Keratinocyte (primary cell): ENCODE data around the gene ANKRD44. TPM values are rescaled to one million over a fixed set of nuclear protein-coding genes. Genes with fewer than 3 reads are reported as not detected.

Experiments used
- DNase-seq: peaks from one replicate; pipeline ENCODE4 v3.0.0-alpha.2; 2011; ENCODE audit warnings: low read depth, missing footprints, low spot score
- FAIRE-seq: peaks from 2 replicates; lab custom pipeline; 2011; peaks lifted over from hg19 to GRCh38; lab: Jason Lieb, UNC
- H2AFZ ChIP-seq: 2 replicates; pipeline ENCODE4 v1.6.0; 2012; ENCODE audit warnings: low read length, control low read depth, inconsistent platforms; ENCODE audit not compliant: control insufficient read depth
- H3K27ac ChIP-seq: 2 replicates; pipeline ENCODE4 v1.5.1; 2011; ENCODE audit warnings: low read length; ENCODE audit not compliant: control insufficient read depth, insufficient read depth
- H3K27me3 ChIP-seq: 3 replicates; pipeline ENCODE4 v1.6.0; 2011; ENCODE audit warnings: low read length; ENCODE audit not compliant: control insufficient read depth, insufficient read depth; ENCODE audit errors: extremely low read depth
- H3K36me3 ChIP-seq, 2 experiments: 2 replicates in 1 of 2; 3 replicates in 1 of 2; pipeline ENCODE4 v1.5.1; 2011; ENCODE audit warnings: low read length in 2 of 2, mild to moderate bottlenecking in 1 of 2; ENCODE audit not compliant: control insufficient read depth in 2 of 2, insufficient read depth in 2 of 2; ENCODE audit errors: extremely low read depth in 1 of 2
- H3K4me1 ChIP-seq: 3 replicates; pipeline ENCODE4 v1.5.1; 2011; ENCODE audit warnings: low read length; ENCODE audit not compliant: control insufficient read depth, insufficient read depth; ENCODE audit errors: extremely low read depth
- H3K4me2 ChIP-seq: 3 replicates; pipeline ENCODE4 v1.6.0; 2011; ENCODE audit warnings: low read depth, low read length; ENCODE audit not compliant: control insufficient read depth, insufficient read depth; ENCODE audit errors: extremely low read depth
- H3K4me3 ChIP-seq, 3 experiments: fragments of 200-600 bp in 1 of 3; sonication (generic) in 1 of 3; 2 replicates in 2 of 3; 3 replicates in 1 of 3; pipeline ENCODE4 v1.5.1; 2011 to 2016; ENCODE audit warnings: low read length in 3 of 3, mild to moderate bottlenecking in 3 of 3, control low read depth in 2 of 3, inconsistent platforms in 1 of 3, low read depth in 1 of 3, mixed read lengths in 1 of 3, mixed run types in 1 of 3, moderate library complexity in 1 of 3; ENCODE audit not compliant: control insufficient read depth in 2 of 3, insufficient read depth in 2 of 3; ENCODE audit errors: extremely low read depth in 1 of 3
- H3K79me2 ChIP-seq: 2 replicates; pipeline ENCODE4 v1.6.0; 2012; ENCODE audit warnings: low read length; ENCODE audit not compliant: control insufficient read depth, insufficient read depth
- H3K9ac ChIP-seq: 3 replicates; pipeline ENCODE4 v1.6.0; 2011; ENCODE audit warnings: low read length; ENCODE audit not compliant: control insufficient read depth, insufficient read depth; ENCODE audit errors: extremely low read depth
- H3K9me1 ChIP-seq: 3 replicates; pipeline ENCODE4 v1.6.0; 2011; ENCODE audit warnings: low read length; ENCODE audit not compliant: control insufficient read depth, insufficient read depth; ENCODE audit errors: extremely low read depth
- H3K9me3 ChIP-seq: 2 replicates; pipeline ENCODE4 v1.5.1; 2012; ENCODE audit warnings: low read depth, low read length; ENCODE audit not compliant: control insufficient read depth
- H4K20me1 ChIP-seq: 3 replicates; pipeline ENCODE4 v1.6.0; 2011; ENCODE audit warnings: low read length; ENCODE audit not compliant: control insufficient read depth, insufficient read depth; ENCODE audit errors: extremely low read depth
- EZH2 ChIP-seq: IDR thresholded peaks from one replicate; pipeline ENCODE4 v1.6.1; 2012; ENCODE audit warnings: inconsistent platforms, mild to moderate bottlenecking, low read length, moderate library complexity
- dilution Hi-C: fragments of 300-500 bp; cut with MboI; formaldehyde crosslinking; loops from one replicate; pipeline ENCODE4 v1.7.0; 2020; ENCODE audit warnings: low sequenced_read_pairs; ENCODE audit not compliant: extremely low pct_ligation_motif_present
- polyA plus RNA-seq, 5 experiments: library from polyadenylated mRNA; depleted of rRNA in 3 of 5; stranded (reverse) in 3 of 5; stranded (forward) in 1 of 5; unstranded in 1 of 5; fragments of >200 nt; gene quantifications; 1 replicate in 1 of 5; 2 replicates in 3 of 5; 3 replicates in 1 of 5; pipeline versions ENCODE4 v1.2.1 to v1.2.3, GENCODE V29; 2011 to 2012; ENCODE audit warnings: missing spikeins in 2 of 5, low read depth in 1 of 5, low replicate concordance in 1 of 5
- TF ChIP-seq, protein P1 (sequence below), 3 experiments: IDR thresholded peaks in 1 of 3; conservative IDR thresholded peaks in 1 of 3; optimal IDR thresholded peaks in 1 of 3; 2 replicates in 2 of 3; 3 replicates in 1 of 3; pipeline versions ENCODE3 to v1.5.1; 2011; ENCODE audit warnings: low read length in 3 of 3, mild to moderate bottlenecking in 3 of 3, moderate library complexity in 2 of 3, control low read depth in 1 of 3, inconsistent platforms in 1 of 3; ENCODE audit not compliant: insufficient read depth in 2 of 3; ENCODE audit errors: extremely low read depth in 1 of 3

The ANKRD44 gene
- polyA plus RNA-seq, 1 donor (not counting 4 experiments of a cell fraction or from before 2014, with no cell fraction given), result 0.35 TPM

DNA sequence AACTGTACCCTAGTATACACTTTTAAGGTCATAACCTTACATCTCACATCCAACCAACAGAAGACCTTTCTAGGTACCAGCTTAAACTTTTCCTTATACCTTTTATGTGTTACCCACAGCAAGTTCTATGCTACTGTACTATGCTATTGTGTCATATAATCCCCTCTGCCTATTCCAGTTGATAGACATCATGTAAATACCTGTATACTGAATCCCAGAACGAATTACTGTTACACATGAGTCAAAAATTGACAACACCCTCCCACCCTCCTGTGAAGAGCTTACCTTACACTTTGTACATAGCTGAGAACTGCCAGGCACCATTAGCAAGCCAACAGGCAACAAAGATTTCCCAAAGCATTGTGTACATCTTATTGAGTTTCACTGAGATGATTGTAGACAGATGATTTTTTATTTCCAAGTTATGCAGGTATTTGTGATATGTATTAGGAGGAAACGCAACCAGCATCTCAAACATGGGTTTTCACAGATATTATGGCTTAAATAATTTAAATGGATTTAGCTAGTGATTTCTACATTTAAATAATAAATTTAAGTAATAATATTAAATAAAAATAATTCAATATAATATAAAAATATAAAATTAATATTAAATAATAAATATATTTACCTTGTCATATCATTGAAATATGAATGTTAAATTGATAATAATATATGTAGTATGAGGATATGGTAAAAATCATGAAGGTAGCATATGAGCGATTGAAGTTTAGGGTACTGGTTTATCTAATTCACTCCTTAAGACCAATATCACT, 43.0 kb upstream of the ANKRD44 start:
- FAIRE-seq, result no peak
- Histone ChIP-seq H3K9ac (no peak overlapping the region), H3K4me1 (no peaks in the 10 kb centered on the region), H2AFZ (no peak overlapping the region), H3K4me2 (no peak overlapping the region), H4K20me1 (no peaks in the 10 kb centered on the region), H3K36me3 (no peaks in the 10 kb centered on the region), H3K79me2 (no peaks in the 10 kb centered on the region), H3K9me1 (no peaks in the 10 kb centered on the region), H3K4me3 (no peak overlapping the region), H3K9me3 (no peaks in the 10 kb centered on the region), H3K27me3 (no peaks in the 10 kb centered on the region), H3K27ac (no peak overlapping the region)
- dilution Hi-C loops, result loop anchor here (25.0 kb wide), 1 partner anchor 166 kb away; no protein-coding TSS in a partner anchor
- no peak for TF ChIP-seq EZH2
- TF ChIP-seq, protein P1, sequence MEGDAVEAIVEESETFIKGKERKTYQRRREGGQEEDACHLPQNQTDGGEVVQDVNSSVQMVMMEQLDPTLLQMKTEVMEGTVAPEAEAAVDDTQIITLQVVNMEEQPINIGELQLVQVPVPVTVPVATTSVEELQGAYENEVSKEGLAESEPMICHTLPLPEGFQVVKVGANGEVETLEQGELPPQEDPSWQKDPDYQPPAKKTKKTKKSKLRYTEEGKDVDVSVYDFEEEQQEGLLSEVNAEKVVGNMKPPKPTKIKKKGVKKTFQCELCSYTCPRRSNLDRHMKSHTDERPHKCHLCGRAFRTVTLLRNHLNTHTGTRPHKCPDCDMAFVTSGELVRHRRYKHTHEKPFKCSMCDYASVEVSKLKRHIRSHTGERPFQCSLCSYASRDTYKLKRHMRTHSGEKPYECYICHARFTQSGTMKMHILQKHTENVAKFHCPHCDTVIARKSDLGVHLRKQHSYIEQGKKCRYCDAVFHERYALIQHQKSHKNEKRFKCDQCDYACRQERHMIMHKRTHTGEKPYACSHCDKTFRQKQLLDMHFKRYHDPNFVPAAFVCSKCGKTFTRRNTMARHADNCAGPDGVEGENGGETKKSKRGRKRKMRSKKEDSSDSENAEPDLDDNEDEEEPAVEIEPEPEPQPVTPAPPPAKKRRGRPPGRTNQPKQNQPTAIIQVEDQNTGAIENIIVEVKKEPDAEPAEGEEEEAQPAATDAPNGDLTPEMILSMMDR (optimal IDR thresholded peaks at IDR 0.05 in 1 of 3, IDR thresholded peaks at IDR 0.05 in 1 of 3, conservative IDR thresholded peaks at IDR 0.05 in 1 of 3; ENCODE audit: extremely low read depth in 1 of 3, insufficient read depth in 2 of 3, low read length in 3 of 3), result no peak
- DNase-seq, result no peak

DNA sequence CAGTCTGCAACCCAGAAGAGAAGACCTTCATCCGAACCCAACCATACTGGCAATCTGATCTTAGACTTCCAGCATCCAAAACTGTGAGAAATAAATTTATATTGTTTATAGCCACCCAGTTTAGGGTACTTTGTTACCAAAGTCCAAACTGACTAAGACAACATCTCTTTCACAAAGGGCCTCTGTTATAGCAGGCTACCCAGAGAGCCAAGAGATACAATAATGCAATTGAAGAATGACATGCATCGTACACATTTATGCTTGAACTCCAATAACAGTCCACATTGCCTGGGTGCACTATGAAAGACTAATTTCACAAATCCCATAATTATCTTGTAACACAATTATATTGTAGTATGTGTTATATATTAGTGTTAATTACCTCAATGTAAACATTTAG, 39.1 kb upstream of the ANKRD44 start:
- FAIRE-seq, result no peak
- no peak overlapping the region for H3K4me2 ChIP-seq
- no peaks in the 10 kb centered on the region for H3K27me3 ChIP-seq
- H3K9me1 ChIP-seq, result no peaks in the 10 kb centered on the region
- no peak overlapping the region for H3K9ac ChIP-seq
- H3K4me1 ChIP-seq, result no peaks in the 10 kb centered on the region
- no peak for DNase-seq
- no peaks in the 10 kb centered on the region for H3K36me3 ChIP-seq
- H3K79me2 ChIP-seq, result no peaks in the 10 kb centered on the region
- H3K9me3 ChIP-seq, result no peaks in the 10 kb centered on the region
- H2AFZ ChIP-seq, result no peak overlapping the region
- dilution Hi-C loops, result loop anchor here (25.0 kb wide), 1 partner anchor 162 kb away; no protein-coding TSS in a partner anchor
- no peaks in the 10 kb centered on the region for H4K20me1 ChIP-seq
- H3K4me3 ChIP-seq, result no peak overlapping the region
- H3K27ac ChIP-seq, result no peak overlapping the region
- TF ChIP-seq, protein P1 (optimal IDR thresholded peaks at IDR 0.05 in 1 of 3, IDR thresholded peaks at IDR 0.05 in 1 of 3, conservative IDR thresholded peaks at IDR 0.05 in 1 of 3; ENCODE audit: extremely low read depth in 1 of 3, insufficient read depth in 2 of 3, low read length in 3 of 3), result no peak
- no peak for TF ChIP-seq EZH2
